HEK293 (cell line): ENCODE data around the gene PTPRN2.

Source experiments
- CTCF ChIA-PET: fragments of 350-600 bp; formaldehyde crosslinking; extraction: SDS; loops from one replicate; lab custom pipeline; 2021; ENCODE audit warnings: antibody characterized with exemption; lab: Yijun Ruan, JAX
- POLR2A ChIA-PET: fragments of 300-600 bp; formaldehyde crosslinking; extraction: SDS; loops from one replicate; lab custom pipeline; 2020; ENCODE audit warnings: antibody characterized with exemption, inconsistent platforms; lab: Yijun Ruan, JAX
- H3K27ac ChIP-seq: fragments of 200-500 bp; sonication (Bioruptor generic); 2 replicates; pipeline ENCODE4 v1.5.1; 2014; ENCODE audit warnings: low read depth, low read length, control low read depth, inconsistent platforms; ENCODE audit errors: extremely low read depth
- H3K36me3 ChIP-seq, 2 experiments: fragments of 200-500 bp in 1 of 2; sonication (Bioruptor generic) in 1 of 2; 1 replicate in 1 of 2; 2 replicates in 1 of 2; pipeline ENCODE4 v1.5.1; 2014 to 2017; ENCODE audit warnings: inconsistent platforms in 2 of 2, low read length in 2 of 2; ENCODE audit not compliant: control insufficient read depth in 2 of 2, insufficient read depth in 1 of 2
- H3K4me1 ChIP-seq: fragments of 200-500 bp; sonication (Bioruptor generic); 2 replicates; pipeline ENCODE4 v1.5.1; 2014; ENCODE audit warnings: mild to moderate bottlenecking, low read length, inconsistent platforms; ENCODE audit not compliant: control insufficient read depth, insufficient read depth
- H3K4me3 ChIP-seq: 2 replicates; pipeline ENCODE4 v1.5.1; 2011; ENCODE audit warnings: low read depth, mild to moderate bottlenecking, control low read depth, low read length, moderate library complexity
- H3K9me3 ChIP-seq: fragments of 200-500 bp; sonication (Bioruptor generic); 2 replicates; pipeline ENCODE4 v1.5.1; 2014; ENCODE audit warnings: low read depth, low read length, inconsistent platforms; ENCODE audit not compliant: control insufficient read depth, insufficient read depth
- HOXA7 ChIP-seq: sonication (generic); formaldehyde crosslinking; IDR thresholded peaks from 2 replicates; pipeline ENCODE4 v1.8.1; 2022; ENCODE audit warnings: missing genetic modification reagents, borderline replicate concordance
- MEIS1 ChIP-seq: sonication (generic); formaldehyde crosslinking; IDR thresholded peaks from 2 replicates; pipeline ENCODE4 v1.8.1; 2022; ENCODE audit warnings: missing genetic modification reagents, mild to moderate bottlenecking, borderline replicate concordance
- MYNN ChIP-seq: fragments of 450-650 bp; formaldehyde crosslinking; IDR thresholded peaks from 2 replicates; pipeline ENCODE4 v1.5.1; 2016; ENCODE audit warnings: missing biosample characterization, missing genetic modification characterization, borderline replicate concordance
- OVOL3 ChIP-seq: fragments of 450-650 bp; formaldehyde crosslinking; IDR thresholded peaks from 2 replicates; pipeline ENCODE4 v1.5.1; 2016; ENCODE audit warnings: missing biosample characterization, missing genetic modification characterization
- SETDB1 ChIP-seq: IDR thresholded peaks from one replicate; pipeline ENCODE4 v1.6.1; 2017; ENCODE audit warnings: mild to moderate bottlenecking, low read length, moderate library complexity, mixed read lengths; ENCODE audit not compliant: insufficient read length
- ZBTB21 ChIP-seq: fragments of 450-650 bp; formaldehyde crosslinking; IDR thresholded peaks from 2 replicates; pipeline ENCODE4 v1.5.1; 2017; ENCODE audit warnings: missing biosample characterization, missing genetic modification characterization
- ZFP37 ChIP-seq: fragments of 450-650 bp; formaldehyde crosslinking; IDR thresholded peaks from 2 replicates; pipeline ENCODE4 v1.5.1; 2016; ENCODE audit warnings: missing biosample characterization, missing genetic modification characterization
- ZFP69B ChIP-seq: fragments of 450-650 bp; formaldehyde crosslinking; IDR thresholded peaks from 2 replicates; pipeline ENCODE4 v1.5.1; 2016; ENCODE audit warnings: missing biosample characterization, missing genetic modification characterization
- ZNF274 ChIP-seq, 2 experiments: fragments of 200-500 bp in 1 of 2; fragments of 450-650 bp in 1 of 2; sonication (Bioruptor generic) in 1 of 2; formaldehyde crosslinking in 1 of 2; IDR thresholded peaks; 2 replicates each; pipeline versions ENCODE4 v1.5.1 to v1.6.1; 2014 to 2016; ENCODE audit warnings: borderline replicate concordance in 1 of 2, inconsistent platforms in 1 of 2, low read length in 1 of 2, missing biosample characterization in 1 of 2, missing genetic modification characterization in 1 of 2
- ZNF311 ChIP-seq: fragments of 450-650 bp; formaldehyde crosslinking; IDR thresholded peaks from 2 replicates; pipeline ENCODE4 v1.5.1; 2017; ENCODE audit warnings: missing biosample characterization, missing genetic modification characterization, borderline replicate concordance
- ZNF76 ChIP-seq: fragments of 450-650 bp; formaldehyde crosslinking; IDR thresholded peaks from 2 replicates; pipeline ENCODE4; 2016; ENCODE audit warnings: low read depth, missing biosample characterization, missing genetic modification characterization, borderline replicate concordance
- TF ChIP-seq, protein P1 (sequence below): fragments of 450-650 bp; formaldehyde crosslinking; IDR thresholded peaks from 2 replicates; pipeline ENCODE4 v1.5.1; 2016; ENCODE audit warnings: missing biosample characterization, missing genetic modification characterization, low read depth
- TF ChIP-seq, protein P2 (sequence below): fragments of 450-650 bp; formaldehyde crosslinking; IDR thresholded peaks from 2 replicates; pipeline ENCODE4 v1.5.1; 2017; ENCODE audit warnings: missing biosample characterization, missing genetic modification characterization
- TF ChIP-seq, protein P3 (sequence below): fragments of 450-650 bp; formaldehyde crosslinking; IDR thresholded peaks from 2 replicates; pipeline ENCODE4 v1.5.1; 2016; ENCODE audit warnings: missing biosample characterization, missing genetic modification characterization, borderline replicate concordance
- TF ChIP-seq, protein P4 (sequence below): fragments of 450-650 bp; IDR thresholded peaks from 2 replicates; pipeline ENCODE4 v1.5.1; 2018; ENCODE audit warnings: missing biosample characterization, mild to moderate bottlenecking, missing genetic modification characterization
- TF ChIP-seq, protein P5 (sequence below): fragments of 450-650 bp; formaldehyde crosslinking; IDR thresholded peaks from 2 replicates; pipeline ENCODE4 v1.5.1; 2017; ENCODE audit warnings: missing biosample characterization, missing genetic modification characterization

The PTPRN2 gene

DNA sequence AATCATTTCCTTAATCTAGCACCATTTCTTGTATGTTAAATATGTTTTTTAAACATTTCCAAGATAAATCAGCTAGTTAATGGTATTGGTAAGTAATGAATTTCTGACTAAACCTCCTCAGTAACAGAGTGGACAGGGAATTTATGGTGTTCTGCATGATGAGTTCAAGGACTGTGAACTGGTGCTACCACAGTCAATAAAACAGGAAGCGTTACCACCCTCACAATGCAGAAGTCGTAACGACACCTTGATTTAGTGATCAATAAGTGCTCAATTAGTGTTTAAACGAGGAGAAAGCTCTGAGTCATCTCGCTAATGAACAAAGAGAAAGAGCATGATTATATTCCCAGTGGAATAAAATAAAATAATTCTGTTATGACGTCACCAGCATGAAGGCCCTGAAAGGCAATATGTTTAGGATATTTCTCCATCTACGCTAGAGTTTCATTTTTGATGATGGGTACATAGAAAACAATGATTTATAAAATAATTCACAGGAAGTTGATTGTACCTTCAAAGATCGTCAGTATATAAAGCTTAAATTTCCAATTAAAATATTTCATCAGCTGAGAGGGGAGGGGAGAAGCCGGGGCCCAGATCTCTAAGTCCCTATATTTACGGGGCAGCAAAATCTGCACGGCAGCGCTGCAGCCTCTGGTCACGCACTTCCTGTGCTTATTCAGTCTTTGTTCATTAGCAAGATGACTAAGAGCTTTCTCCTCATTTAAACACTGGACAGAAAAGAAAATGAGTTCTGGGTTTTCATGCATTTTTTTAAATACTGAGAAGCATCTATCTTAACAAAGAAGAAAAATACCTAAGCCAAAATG is 400.5 kb downstream of the PTPRN2 start:
- H3K4me3 ChIP-seq: no peak overlapping the region
- TF ChIP-seq, protein P1, sequence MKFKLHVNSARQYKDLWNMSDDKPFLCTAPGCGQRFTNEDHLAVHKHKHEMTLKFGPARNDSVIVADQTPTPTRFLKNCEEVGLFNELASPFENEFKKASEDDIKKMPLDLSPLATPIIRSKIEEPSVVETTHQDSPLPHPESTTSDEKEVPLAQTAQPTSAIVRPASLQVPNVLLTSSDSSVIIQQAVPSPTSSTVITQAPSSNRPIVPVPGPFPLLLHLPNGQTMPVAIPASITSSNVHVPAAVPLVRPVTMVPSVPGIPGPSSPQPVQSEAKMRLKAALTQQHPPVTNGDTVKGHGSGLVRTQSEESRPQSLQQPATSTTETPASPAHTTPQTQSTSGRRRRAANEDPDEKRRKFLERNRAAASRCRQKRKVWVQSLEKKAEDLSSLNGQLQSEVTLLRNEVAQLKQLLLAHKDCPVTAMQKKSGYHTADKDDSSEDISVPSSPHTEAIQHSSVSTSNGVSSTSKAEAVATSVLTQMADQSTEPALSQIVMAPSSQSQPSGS (tag by site-specific recombination): peak; percentile 21; the same call in 1 of the 2 replicates
- TF ChIP-seq, protein P2, sequence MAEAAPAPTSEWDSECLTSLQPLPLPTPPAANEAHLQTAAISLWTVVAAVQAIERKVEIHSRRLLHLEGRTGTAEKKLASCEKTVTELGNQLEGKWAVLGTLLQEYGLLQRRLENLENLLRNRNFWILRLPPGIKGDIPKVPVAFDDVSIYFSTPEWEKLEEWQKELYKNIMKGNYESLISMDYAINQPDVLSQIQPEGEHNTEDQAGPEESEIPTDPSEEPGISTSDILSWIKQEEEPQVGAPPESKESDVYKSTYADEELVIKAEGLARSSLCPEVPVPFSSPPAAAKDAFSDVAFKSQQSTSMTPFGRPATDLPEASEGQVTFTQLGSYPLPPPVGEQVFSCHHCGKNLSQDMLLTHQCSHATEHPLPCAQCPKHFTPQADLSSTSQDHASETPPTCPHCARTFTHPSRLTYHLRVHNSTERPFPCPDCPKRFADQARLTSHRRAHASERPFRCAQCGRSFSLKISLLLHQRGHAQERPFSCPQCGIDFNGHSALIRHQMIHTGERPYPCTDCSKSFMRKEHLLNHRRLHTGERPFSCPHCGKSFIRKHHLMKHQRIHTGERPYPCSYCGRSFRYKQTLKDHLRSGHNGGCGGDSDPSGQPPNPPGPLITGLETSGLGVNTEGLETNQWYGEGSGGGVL (tag by site-specific recombination): no peak
- peak; percentile 28 for TF ChIP-seq SETDB1
- ChIA-PET POLR2A (no interaction called here), CTCF (no interaction called here)
- H3K9me3 ChIP-seq: no peaks in the 10 kb centered on the region
- H3K4me1 ChIP-seq: no peaks in the 10 kb centered on the region
- no peaks in the 10 kb centered on the region for H3K36me3 ChIP-seq
- H3K27ac ChIP-seq: no peak overlapping the region

DNA sequence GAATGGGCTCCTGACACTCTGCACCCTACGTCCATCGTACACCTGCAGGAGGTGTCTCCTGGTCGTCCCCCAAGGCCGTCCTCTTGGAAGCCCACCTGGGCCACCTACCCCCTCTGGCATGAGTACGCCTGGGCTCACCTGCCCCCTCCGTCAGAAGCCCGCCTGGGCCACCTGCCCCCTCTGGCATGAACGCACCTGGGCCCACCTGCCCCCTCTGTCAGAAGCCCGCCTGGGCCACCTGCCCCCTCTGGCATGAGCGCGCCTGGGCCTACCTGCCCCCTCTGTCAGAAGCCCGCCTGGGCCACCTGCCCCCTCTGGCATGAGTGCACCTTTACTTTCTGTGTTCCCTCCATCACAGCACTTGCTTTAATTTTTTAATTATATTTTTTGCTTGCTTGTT is 401.2 kb downstream of the PTPRN2 start:
- Histone ChIP-seq H3K9me3 (no peaks in the 10 kb centered on the region), H3K36me3 (no peaks in the 10 kb centered on the region), H3K4me3 (no peak overlapping the region), H3K27ac (no peak overlapping the region), H3K4me1 (no peaks in the 10 kb centered on the region)
- CTCF ChIA-PET: no interaction called here
- TF ChIP-seq ZFP69B (tag by site-specific recombination) (no peak), ZNF76 (tag by site-specific recombination) (no peak), ZFP37 (tag by site-specific recombination) (no peak), ZBTB21 (tag by site-specific recombination) (no peak), OVOL3 (tag by site-specific recombination) (no peak), MYNN (no peak), HOXA7 (no peak), MEIS1 (no peak), ZNF311 (tag by site-specific recombination) (no peak), ZNF274 (IDR thresholded peaks at IDR 0.05; ENCODE audit: low read length) (no peak), ZNF274 (tag by site-specific recombination; IDR thresholded peaks at IDR 0.05; ENCODE audit: borderline replicate concordance) (no peak)
- TF ChIP-seq, protein P3, sequence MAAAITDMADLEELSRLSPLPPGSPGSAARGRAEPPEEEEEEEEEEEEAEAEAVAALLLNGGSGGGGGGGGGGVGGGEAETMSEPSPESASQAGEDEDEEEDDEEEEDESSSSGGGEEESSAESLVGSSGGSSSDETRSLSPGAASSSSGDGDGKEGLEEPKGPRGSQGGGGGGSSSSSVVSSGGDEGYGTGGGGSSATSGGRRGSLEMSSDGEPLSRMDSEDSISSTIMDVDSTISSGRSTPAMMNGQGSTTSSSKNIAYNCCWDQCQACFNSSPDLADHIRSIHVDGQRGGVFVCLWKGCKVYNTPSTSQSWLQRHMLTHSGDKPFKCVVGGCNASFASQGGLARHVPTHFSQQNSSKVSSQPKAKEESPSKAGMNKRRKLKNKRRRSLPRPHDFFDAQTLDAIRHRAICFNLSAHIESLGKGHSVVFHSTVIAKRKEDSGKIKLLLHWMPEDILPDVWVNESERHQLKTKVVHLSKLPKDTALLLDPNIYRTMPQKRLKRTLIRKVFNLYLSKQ (tag by site-specific recombination): no peak
- TF ChIP-seq, protein P4, sequence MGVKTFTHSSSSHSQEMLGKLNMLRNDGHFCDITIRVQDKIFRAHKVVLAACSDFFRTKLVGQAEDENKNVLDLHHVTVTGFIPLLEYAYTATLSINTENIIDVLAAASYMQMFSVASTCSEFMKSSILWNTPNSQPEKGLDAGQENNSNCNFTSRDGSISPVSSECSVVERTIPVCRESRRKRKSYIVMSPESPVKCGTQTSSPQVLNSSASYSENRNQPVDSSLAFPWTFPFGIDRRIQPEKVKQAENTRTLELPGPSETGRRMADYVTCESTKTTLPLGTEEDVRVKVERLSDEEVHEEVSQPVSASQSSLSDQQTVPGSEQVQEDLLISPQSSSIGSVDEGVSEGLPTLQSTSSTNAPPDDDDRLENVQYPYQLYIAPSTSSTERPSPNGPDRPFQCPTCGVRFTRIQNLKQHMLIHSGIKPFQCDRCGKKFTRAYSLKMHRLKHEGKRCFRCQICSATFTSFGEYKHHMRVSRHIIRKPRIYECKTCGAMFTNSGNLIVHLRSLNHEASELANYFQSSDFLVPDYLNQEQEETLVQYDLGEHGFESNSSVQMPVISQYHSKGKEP (tag by site-specific recombination): no peak
- TF ChIP-seq, protein P5, sequence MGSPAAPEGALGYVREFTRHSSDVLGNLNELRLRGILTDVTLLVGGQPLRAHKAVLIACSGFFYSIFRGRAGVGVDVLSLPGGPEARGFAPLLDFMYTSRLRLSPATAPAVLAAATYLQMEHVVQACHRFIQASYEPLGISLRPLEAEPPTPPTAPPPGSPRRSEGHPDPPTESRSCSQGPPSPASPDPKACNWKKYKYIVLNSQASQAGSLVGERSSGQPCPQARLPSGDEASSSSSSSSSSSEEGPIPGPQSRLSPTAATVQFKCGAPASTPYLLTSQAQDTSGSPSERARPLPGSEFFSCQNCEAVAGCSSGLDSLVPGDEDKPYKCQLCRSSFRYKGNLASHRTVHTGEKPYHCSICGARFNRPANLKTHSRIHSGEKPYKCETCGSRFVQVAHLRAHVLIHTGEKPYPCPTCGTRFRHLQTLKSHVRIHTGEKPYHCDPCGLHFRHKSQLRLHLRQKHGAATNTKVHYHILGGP (tag by site-specific recombination): no peak
- POLR2A ChIA-PET: no interaction called here
